ENCODE measurements around the gene ARHGAP8. TPM values are rescaled to one million over a fixed set of nuclear protein-coding genes. Genes with fewer than 3 reads are reported as not detected.

Gene ARHGAP8
- total and polyA plus RNA-seq, 2 of the 13 experiments (the other 11 are each of a cell fraction or from before 2014, with no cell fraction given) = 0.07 TPM; not detected in 1

- TF ChIP-seq, protein P1, sequence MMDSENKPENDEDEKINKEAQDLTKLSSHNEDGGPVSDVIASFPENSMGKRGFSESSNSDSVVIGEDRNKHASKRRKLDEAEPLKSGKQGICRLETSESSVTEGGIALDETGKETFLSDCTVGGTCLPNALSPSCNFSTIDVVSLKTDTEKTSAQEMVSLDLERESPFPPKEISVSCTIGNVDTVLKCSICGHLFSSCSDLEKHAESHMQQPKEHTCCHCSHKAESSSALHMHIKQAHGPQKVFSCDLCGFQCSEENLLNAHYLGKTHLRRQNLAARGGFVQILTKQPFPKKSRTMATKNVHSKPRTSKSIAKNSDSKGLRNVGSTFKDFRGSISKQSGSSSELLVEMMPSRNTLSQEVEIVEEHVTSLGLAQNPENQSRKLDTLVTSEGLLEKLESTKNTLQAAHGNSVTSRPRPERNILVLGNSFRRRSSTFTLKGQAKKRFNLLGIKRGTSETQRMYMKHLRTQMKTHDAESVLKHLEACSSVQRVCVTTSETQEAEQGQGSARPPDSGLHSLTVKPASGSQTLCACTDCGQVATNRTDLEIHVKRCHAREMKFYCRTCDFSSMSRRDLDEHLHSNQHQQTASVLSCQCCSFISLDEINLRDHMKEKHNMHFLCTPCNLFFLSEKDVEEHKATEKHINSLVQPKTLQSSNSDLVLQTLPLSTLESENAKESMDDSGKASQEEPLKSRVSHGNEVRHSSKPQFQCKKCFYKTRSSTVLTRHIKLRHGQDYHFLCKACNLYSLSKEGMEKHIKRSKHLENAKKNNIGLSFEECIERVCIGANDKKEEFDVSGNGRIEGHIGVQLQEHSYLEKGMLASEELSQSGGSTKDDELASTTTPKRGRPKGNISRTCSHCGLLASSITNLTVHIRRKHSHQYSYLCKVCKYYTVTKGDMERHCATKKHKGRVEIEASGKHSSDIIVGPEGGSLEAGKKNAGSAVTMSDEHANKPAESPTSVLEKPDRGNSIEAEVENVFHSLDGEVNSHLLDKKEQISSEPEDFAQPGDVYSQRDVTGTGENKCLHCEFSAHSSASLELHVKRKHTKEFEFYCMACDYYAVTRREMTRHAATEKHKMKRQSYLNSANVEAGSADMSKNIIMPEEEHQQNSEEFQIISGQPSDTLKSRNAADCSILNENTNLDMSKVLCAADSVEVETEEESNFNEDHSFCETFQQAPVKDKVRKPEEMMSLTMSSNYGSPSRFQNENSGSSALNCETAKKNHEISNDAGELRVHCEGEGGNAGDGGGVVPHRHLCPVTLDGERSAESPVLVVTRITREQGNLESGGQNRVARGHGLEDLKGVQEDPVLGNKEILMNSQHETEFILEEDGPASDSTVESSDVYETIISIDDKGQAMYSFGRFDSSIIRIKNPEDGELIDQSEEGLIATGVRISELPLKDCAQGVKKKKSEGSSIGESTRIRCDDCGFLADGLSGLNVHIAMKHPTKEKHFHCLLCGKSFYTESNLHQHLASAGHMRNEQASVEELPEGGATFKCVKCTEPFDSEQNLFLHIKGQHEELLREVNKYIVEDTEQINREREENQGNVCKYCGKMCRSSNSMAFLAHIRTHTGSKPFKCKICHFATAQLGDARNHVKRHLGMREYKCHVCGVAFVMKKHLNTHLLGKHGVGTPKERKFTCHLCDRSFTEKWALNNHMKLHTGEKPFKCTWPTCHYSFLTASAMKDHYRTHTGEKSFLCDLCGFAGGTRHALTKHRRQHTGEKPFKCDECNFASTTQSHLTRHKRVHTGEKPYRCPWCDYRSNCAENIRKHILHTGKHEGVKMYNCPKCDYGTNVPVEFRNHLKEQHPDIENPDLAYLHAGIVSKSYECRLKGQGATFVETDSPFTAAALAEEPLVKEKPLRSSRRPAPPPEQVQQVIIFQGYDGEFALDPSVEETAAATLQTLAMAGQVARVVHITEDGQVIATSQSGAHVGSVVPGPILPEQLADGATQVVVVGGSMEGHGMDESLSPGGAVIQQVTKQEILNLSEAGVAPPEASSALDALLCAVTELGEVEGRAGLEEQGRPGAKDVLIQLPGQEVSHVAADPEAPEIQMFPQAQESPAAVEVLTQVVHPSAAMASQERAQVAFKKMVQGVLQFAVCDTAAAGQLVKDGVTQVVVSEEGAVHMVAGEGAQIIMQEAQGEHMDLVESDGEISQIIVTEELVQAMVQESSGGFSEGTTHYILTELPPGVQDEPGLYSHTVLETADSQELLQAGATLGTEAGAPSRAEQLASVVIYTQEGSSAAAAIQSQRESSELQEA (CRISPR knock-in tag; IDR thresholded peaks at IDR 0.05; ENCODE audit: not compliant biosample characterization) = no peak
- no peak for TF ChIP-seq MAFG (CRISPR knock-in tag; IDR thresholded peaks at IDR 0.05)
Measured at GRCh38 chr22:44780876-44781449, 28.6 kb downstream of the ARHGAP8 start (continued).

DNA sequence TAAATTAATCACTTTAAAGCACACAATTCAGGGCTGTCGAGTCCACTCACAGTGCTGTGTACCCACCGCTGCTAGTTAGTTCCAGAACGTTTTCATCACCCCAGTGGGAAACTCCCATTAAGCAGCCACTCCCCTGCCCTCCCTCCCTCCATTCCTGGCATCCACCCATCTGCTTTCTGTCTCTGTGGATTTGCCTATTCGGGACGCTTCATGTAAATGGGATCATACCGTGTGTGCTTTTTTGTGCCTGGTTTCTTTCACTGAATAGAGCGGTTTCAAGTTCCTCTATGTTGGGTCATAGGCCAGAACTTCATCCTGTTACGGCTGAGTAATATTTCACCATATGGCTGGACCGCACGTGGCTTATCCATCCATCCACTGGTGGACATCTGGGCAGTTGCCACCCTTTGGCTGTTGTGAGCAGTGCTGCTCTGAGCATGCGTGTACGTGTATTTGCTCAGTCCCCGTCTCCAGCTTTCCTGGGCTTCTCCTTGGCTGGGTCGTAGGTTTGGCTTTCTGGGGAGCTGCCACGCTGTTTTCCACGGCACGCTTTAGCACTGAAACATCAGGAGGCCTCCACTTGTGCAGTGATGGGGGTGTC lies 30.1 kb downstream of the ARHGAP8 start:
- no peak for ATAC-seq
- intact Hi-C loops (cut with micrococcal nuclease; ENCODE audit: unreplicated experiment) (no loop called here), in situ Hi-C loops (cut with HindIII; ENCODE audit: extremely low pct_ligation_motif_present, low pct_unique_long_range_greater_than_20kb) (no loop called here)
- Histone ChIP-seq H3K4me3 (replicated peaks in 1 of 3; ENCODE audit: insufficient read depth in 1 of 3, low read depth in 2 of 3, low read length in 3 of 3) (no peak overlapping the region), H4K20me1 (ENCODE audit: insufficient read depth, low read length) (no peaks in the 10 kb centered on the region), H2AFZ (ENCODE audit: low read length) (no peak overlapping the region), H3K4me1 (ENCODE audit: insufficient read depth, low read length) (no peaks in the 10 kb centered on the region), H3K4me2 (ENCODE audit: low read depth, low read length) (no peak overlapping the region), H3K36me3 (replicated peaks in 1 of 2; ENCODE audit: control insufficient read depth in 1 of 2, insufficient read depth in 2 of 2, low read length in 2 of 2) (no peaks in the 10 kb centered on the region), H3K79me2 (ENCODE audit: insufficient read depth, low read length) (no peaks in the 10 kb centered on the region), H3K27ac (ENCODE audit: extremely low read length, insufficient read depth, low read length) (no peak overlapping the region), H3K27me3 (ENCODE audit: control insufficient read depth in 1 of 2, insufficient read depth in 2 of 2, low read length in 2 of 2) (peaks cover 2 to 5% of the 10 kb centered on the region in 2 experiments; a peak in 2 of 5 replicates), H3K9me3 (ENCODE audit: low read length) (no peaks in the 10 kb centered on the region), H3K9ac (ENCODE audit: insufficient read depth, low read depth, low read length) (no peak overlapping the region)
- POLR2A ChIA-PET = no interaction called here
- BruUV-seq (replicated peaks) = no TSS peak
- CTCF ChIA-PET (ENCODE audit: low intra/inter-chr PET ratio, low total read pairs) = no interaction called here
- no peak for DNase-seq (ENCODE audit: low spot score)
- FAIRE-seq = no peak
- WGBS (ENCODE audit: low lambda C conversion rate) = 56% methylated on average over 17 of the region's 17 CpGs
- no peak for TF ChIP-seq ZNF101 (CRISPR knock-in tag; IDR thresholded peaks at IDR 0.05; ENCODE audit: borderline replicate concordance, low read depth)
